Neuronal stem cell (in vitro differentiated cells): ENCODE measurements around the gene PCLO.
"Not testable (repeated sequence)": the region's sequence is repeated elsewhere in the genome, so short reads cannot be mapped to it uniquely, and the experiment has no call there.

Experiments
- DNase-seq: peaks from one replicate; pipeline ENCODE4 v3.0.0-alpha.2; 2013; ENCODE audit warnings: low spot score
- H2AFZ ChIP-seq: one replicate; pipeline ENCODE4 v1.6.1; 2013; ENCODE audit warnings: mild to moderate bottlenecking, low read length, inconsistent platforms
- H2AK5ac ChIP-seq: 2 replicates; pipeline ENCODE4 v1.6.1; 2013; ENCODE audit warnings: low read depth, mild to moderate bottlenecking, inconsistent platforms, low read length, moderate library complexity, mixed read lengths
- H2BK120ac ChIP-seq: 2 replicates; pipeline ENCODE4 v1.6.1; 2013; ENCODE audit warnings: low read depth, mild to moderate bottlenecking, inconsistent platforms, low read length, moderate library complexity, mixed read lengths
- H2BK12ac ChIP-seq: one replicate; pipeline ENCODE4 v1.6.1; 2013; ENCODE audit warnings: low read length, inconsistent platforms
- H2BK15ac ChIP-seq: 2 replicates; pipeline ENCODE4 v1.6.1; 2013; ENCODE audit warnings: mild to moderate bottlenecking, low read length, inconsistent platforms, mixed read lengths
- H2BK5ac ChIP-seq: one replicate; pipeline ENCODE4 v1.6.1; 2013; ENCODE audit warnings: inconsistent platforms, mild to moderate bottlenecking, low read length, moderate library complexity
- H3K14ac ChIP-seq: one replicate; pipeline ENCODE4 v1.6.1; 2013; ENCODE audit warnings: low read length, inconsistent platforms
- H3K18ac ChIP-seq: 2 replicates; pipeline ENCODE4 v1.6.1; 2013; ENCODE audit warnings: low read length, inconsistent platforms
- H3K23ac ChIP-seq: 2 replicates; pipeline ENCODE4 v1.6.1; 2013; ENCODE audit warnings: low read depth, mild to moderate bottlenecking, mixed read lengths, low read length, inconsistent platforms; ENCODE audit not compliant: poor library complexity
- H3K27ac ChIP-seq: replicated peaks from 3 replicates; pipeline ENCODE4 v1.5.1; 2013; ENCODE audit warnings: low read length, inconsistent platforms
- H3K27me3 ChIP-seq, 3 experiments: 2 replicates each; pipeline ENCODE4 v1.6.1; 2013; ENCODE audit warnings: low read length in 3 of 3, mild to moderate bottlenecking in 2 of 3, inconsistent platforms in 1 of 3, low read depth in 1 of 3, mixed read lengths in 1 of 3, moderate library complexity in 1 of 3; ENCODE audit not compliant: control insufficient read depth in 3 of 3, insufficient read depth in 3 of 3
- H3K36me3 ChIP-seq, 2 donors: replicated peaks in 1 of 2; 2 replicates each; pipeline ENCODE4 v1.6.1; 2013; ENCODE audit warnings: low read length in 2 of 2; ENCODE audit not compliant: control insufficient read depth in 2 of 2, insufficient read depth in 2 of 2
- H3K4ac ChIP-seq: 2 replicates; pipeline ENCODE4 v1.6.1; 2013; ENCODE audit warnings: inconsistent platforms, mild to moderate bottlenecking, low read length, moderate library complexity
- H3K4me1 ChIP-seq, 2 donors: 1 replicate in 1 of 2; 2 replicates in 1 of 2; pipeline ENCODE4 v1.6.1; 2013; ENCODE audit warnings: low read length in 2 of 2, low read depth in 1 of 2; ENCODE audit not compliant: control insufficient read depth in 2 of 2, insufficient read depth in 1 of 2
- H3K4me2 ChIP-seq: one replicate; pipeline ENCODE4 v1.6.1; 2013; ENCODE audit warnings: mild to moderate bottlenecking, low read length, inconsistent platforms; ENCODE audit not compliant: insufficient read depth, poor library complexity, severe bottlenecking
- H3K4me3 ChIP-seq, 2 donors: 2 replicates each; pipeline ENCODE4 v1.5.1; 2013; ENCODE audit warnings: low read length in 2 of 2, mild to moderate bottlenecking in 2 of 2, inconsistent platforms in 1 of 2, moderate library complexity in 1 of 2
- H3K79me1 ChIP-seq: one replicate; pipeline ENCODE4 v1.6.1; 2013; ENCODE audit warnings: low read depth, mild to moderate bottlenecking, inconsistent platforms, low read length, moderate library complexity
- H3K9ac ChIP-seq: one replicate; pipeline ENCODE4 v1.6.1; 2013; ENCODE audit warnings: mild to moderate bottlenecking, low read depth, low read length, inconsistent platforms; ENCODE audit not compliant: poor library complexity
- H3K9me3 ChIP-seq, 2 donors: replicated peaks in 1 of 2; 2 replicates each; pipeline versions ENCODE3 to v1.6.1; 2013; ENCODE audit warnings: low read length in 2 of 2, mild to moderate bottlenecking in 2 of 2, inconsistent platforms in 1 of 2, low read depth in 1 of 2, mixed read lengths in 1 of 2, moderate library complexity in 1 of 2; ENCODE audit not compliant: control insufficient read depth in 2 of 2, insufficient read depth in 1 of 2
- H4K8ac ChIP-seq: one replicate; pipeline ENCODE4 v1.6.1; 2013; ENCODE audit warnings: low read depth, mild to moderate bottlenecking, inconsistent platforms, low read length, moderate library complexity
- H4K91ac ChIP-seq: one replicate; pipeline ENCODE4 v1.6.1; 2013; ENCODE audit warnings: low read length, low read depth, mild to moderate bottlenecking, inconsistent platforms; ENCODE audit not compliant: poor library complexity
- WGBS, 2 donors: extraction: QIAGEN DNeasy Blood & Tissue Kit; methylation state at CpG; one replicate each; pipeline ENCODE4 v1.1.7; 2013; ENCODE audit warnings: missing lambda C conversion rate in 2 of 2, mixed read lengths in 1 of 2; ENCODE audit not compliant: insufficient read length in 2 of 2, insufficient replicate concordance in 1 of 2; ENCODE audit errors: extremely low coverage in 2 of 2; 5-methylcytosine and 5-hydroxymethylcytosine counted together

Gene PCLO

DNA sequence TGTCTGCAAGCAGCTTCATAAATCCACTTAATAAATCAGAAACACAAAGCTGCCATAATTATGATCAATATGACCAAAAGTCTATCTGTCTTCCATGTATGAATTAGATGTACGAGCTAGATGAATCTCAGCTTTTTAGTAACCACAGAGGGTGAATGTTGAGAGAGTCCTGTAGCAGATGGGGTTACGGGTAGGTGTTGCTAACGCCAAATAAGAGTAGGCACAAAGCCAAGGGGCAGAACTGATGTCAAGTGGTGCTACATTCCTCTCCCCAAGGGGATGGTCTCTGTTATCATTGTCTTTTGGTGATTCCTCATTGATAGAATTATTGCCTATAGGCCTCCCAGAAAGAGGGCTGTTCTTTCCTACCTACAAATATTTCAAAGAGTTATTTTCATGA, 257.8 kb downstream of the PCLO start:
- Histone ChIP-seq H3K4me3 (no peak overlapping the region), H3K36me3 (no peaks in the 10 kb centered on the region), H3K79me1 (no peaks in the 10 kb centered on the region), H2BK120ac (no peak overlapping the region), H3K27ac (no peak overlapping the region), H2BK12ac (no peak overlapping the region), H3K9ac (no peak overlapping the region), H3K4me2 (no peak overlapping the region), H2AFZ (no peak overlapping the region), H4K8ac (no peak overlapping the region), H3K27me3 (no peaks in the 10 kb centered on the region), H3K18ac (no peak overlapping the region), H3K14ac (no peak overlapping the region), H4K91ac (no peak overlapping the region), H3K4me1 (no peaks in the 10 kb centered on the region), H3K4ac (no peak overlapping the region), H3K9me3 (no peaks in the 10 kb centered on the region), H2BK15ac (no peak overlapping the region), H3K23ac (no peak overlapping the region), H2BK5ac (no peak overlapping the region), H2AK5ac (no peak overlapping the region)
- no CpG with 5 or more reads among the region's 3 CpGs for WGBS, 2 donors
- DNase-seq: no peak

DNA sequence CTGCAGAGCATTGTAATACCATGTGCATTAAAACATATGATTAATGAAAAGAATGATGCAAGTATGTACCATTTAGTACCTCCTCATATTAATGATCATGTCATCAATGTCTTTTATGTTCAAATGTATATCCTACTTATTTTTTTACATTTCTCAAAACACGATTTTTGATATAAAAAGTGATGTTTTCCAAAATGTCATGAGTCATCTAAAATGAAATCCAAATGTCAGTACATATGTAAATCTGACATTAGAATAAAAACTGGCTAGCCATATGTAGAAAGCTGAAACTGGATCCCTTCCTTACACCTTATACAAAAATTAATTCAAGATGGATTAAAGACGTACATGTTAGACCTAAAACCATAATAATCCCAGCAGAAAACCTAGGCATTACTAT, 261.6 kb downstream of the PCLO start:
- H3K4me1 ChIP-seq, H3K4me2 ChIP-seq, H3K9me3 ChIP-seq, H4K8ac ChIP-seq, H2AK5ac ChIP-seq, H2BK12ac ChIP-seq, H2BK120ac ChIP-seq, H3K4ac ChIP-seq, H3K27ac ChIP-seq, H3K23ac ChIP-seq, H3K79me1 ChIP-seq, H3K27me3 ChIP-seq, H3K9ac ChIP-seq, H3K4me3 ChIP-seq, H3K14ac ChIP-seq, H4K91ac ChIP-seq, H3K36me3 ChIP-seq, H2BK5ac ChIP-seq, DNase-seq, H3K18ac ChIP-seq, H2AFZ ChIP-seq, H2BK15ac ChIP-seq: not testable (repeated sequence)
- WGBS, 2 donors: no CpG with 5 or more reads among the region's 2 CpGs

DNA sequence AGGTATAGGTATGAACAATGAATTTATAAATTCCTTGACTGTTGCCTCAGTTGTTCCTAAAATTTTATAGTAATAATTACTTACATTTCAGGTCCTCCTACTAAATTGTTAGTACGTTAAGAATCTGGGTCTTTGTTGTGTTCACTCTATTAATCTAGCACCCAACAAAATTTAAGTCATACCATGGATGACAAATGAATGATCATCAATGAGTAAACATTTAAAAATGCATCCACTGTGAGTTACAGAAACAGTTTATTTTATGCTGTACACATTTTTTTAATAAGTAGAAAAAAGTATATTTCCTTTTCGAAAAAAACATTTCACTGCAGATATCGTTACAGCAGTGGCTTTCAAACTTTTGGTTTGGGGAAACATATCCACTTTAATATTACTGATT, 265.2 kb downstream of the PCLO start:
- Histone ChIP-seq H3K36me3 (no peaks in the 10 kb centered on the region), H2BK120ac (no peak overlapping the region), H2AFZ (no peak overlapping the region), H3K27me3 (no peaks in the 10 kb centered on the region), H3K23ac (no peak overlapping the region), H2BK15ac (no peak overlapping the region), H3K9ac (no peak overlapping the region), H3K4me1 (no peaks in the 10 kb centered on the region), H2AK5ac (no peak overlapping the region), H3K4me2 (no peak overlapping the region), H3K4me3 (no peak overlapping the region), H2BK12ac (no peak overlapping the region), H3K14ac (no peak overlapping the region), H3K27ac (no peak overlapping the region), H4K91ac (no peak overlapping the region), H2BK5ac (no peak overlapping the region), H3K18ac (no peak overlapping the region), H3K79me1 (no peaks in the 10 kb centered on the region), H3K4ac (no peak overlapping the region), H3K9me3 (no peaks in the 10 kb centered on the region), H4K8ac (no peak overlapping the region)
- DNase-seq: no peak
- no CpG with 5 or more reads among the region's 3 CpGs for WGBS, 2 donors

DNA sequence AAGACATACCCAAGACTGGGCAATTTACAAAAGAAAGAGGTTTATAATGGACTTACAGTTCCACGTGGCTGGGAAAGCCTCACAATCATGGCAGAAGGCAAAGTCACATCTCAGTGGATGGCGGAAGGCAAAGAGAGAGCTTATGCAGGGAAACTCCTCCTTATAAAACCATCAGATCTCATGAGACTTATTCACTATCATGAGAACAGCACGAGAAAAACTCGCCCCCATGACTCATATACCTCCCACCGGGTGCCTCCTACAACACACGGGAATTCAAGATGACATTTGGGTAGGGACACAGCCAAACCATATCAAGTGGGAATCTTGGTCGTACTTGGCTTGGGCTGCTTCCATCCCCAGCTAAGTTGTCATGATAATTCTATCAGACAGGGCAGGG, 268.3 kb downstream of the PCLO start:
- H3K27ac ChIP-seq, H3K27me3 ChIP-seq, H4K8ac ChIP-seq, H2BK15ac ChIP-seq, DNase-seq, H2AFZ ChIP-seq, H3K4me3 ChIP-seq, H3K23ac ChIP-seq, H3K9ac ChIP-seq, H3K4me1 ChIP-seq, H3K4me2 ChIP-seq, H3K36me3 ChIP-seq, H2BK12ac ChIP-seq, H2AK5ac ChIP-seq, H4K91ac ChIP-seq, H2BK120ac ChIP-seq, H2BK5ac ChIP-seq, H3K14ac ChIP-seq, H3K79me1 ChIP-seq, H3K18ac ChIP-seq, H3K4ac ChIP-seq, H3K9me3 ChIP-seq: not testable (repeated sequence)
- no CpG with 5 or more reads among the region's 7 CpGs for WGBS, 2 donors
